Esophagus mucosa (tissue), 1 donor: ENCODE results near the gene ESR1. TPM values are rescaled to one million over a fixed set of nuclear protein-coding genes. Genes with fewer than 3 reads are reported as not detected.
"Not testable (repeated sequence)": the region's sequence is repeated elsewhere in the genome, so short reads cannot be mapped to it uniquely, and the experiment has no call there.

ENCODE experiments used
- ATAC-seq: fragments of 200-7000 bp; cut with Tn5 transposase; one replicate; pipeline ENCODE4 v1.9.1; 2020
- total RNA-seq: library from RNA; stranded (reverse); gene quantifications from one replicate; pipeline ENCODE4 v1.2.4, GENCODE V29; 2023
- donor health status: DM: yes; HTN: yes; CAD: no.

Gene ESR1
- total RNA-seq, 1 donor from 2014 or later = 0.80 TPM

DNA sequence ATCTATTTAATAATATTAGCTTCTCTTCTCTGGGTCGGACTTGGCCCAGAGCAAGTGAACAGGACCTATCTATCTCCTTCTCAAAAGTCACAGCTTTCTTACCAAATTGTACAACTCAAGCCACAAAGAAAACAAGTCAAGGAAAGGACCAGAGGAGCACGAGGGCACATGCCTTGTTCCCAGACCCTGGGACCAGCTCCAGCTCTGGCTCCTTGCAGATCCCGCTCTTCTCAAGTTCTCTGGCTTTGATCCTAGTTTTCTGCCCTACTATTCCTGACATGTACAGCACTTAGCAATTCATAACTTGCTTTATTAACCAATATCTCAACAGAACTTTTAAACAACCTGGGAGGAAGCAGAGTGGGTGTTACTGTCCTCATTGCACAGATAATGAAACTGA lies 185.9 kb downstream of the ESR1 start:
- ATAC-seq = no peak

GRCh38 chr6:151998784-151999183 lies 191.3 kb downstream of the ESR1 start:
- ATAC-seq = no peak

DNA sequence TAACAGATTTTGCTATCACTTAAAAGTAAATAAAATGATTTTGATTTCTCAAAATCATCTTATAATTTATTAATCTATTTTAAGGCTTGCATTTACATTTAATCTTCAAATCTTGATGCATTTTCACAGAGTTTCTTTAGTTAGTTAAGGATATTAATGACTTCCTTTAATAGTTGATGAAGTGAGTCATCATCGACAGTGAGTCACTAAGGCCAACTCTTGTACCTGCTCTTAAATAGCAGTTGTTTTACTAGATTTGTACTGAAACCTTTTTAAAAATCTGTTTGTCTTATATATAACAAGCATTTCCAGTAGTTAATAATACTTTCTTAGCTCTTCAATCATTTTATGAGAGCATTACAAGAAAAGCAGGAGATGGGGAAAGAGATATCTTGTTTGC lies 191.7 kb downstream of the ESR1 start:
- ATAC-seq = peak; percentile 67

GRCh38 chr6:152001408-152001807 lies 193.9 kb downstream of the ESR1 start:
- ATAC-seq = no peak

- no peak for ATAC-seq
Measured at GRCh38 chr6:152002306-152002705, 194.8 kb downstream of the ESR1 start.

GRCh38 chr6:152004036-152004566 lies 196.6 kb downstream of the ESR1 start:
- ATAC-seq = no peak

DNA sequence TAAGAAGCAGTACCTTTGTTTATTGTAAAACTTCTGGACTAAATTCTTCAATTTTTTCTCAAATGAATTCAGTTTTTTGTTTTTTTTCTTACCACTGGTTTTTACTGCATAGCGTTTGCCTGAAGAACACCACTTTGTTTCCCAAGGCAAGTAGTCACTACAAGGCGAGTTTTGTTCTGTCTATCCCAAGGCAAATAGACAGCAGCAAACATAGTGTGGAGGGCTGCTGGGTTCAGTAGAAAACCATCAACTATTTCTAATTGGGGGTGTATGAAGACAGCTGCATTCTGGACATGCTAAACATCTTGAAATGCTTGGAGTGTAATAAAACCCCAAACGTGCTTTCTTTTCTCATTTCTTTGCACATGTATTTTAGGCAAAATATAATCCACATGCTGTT lies 197.4 kb downstream of the ESR1 start:
- ATAC-seq = no peak

GRCh38 chr6:152008779-152009178 lies 201.3 kb downstream of the ESR1 start:
- no peak for ATAC-seq

GRCh38 chr6:152012227-152012626 lies 204.7 kb downstream of the ESR1 start:
- no peak for ATAC-seq

GRCh38 chr6:152018876-152019275 lies 211.4 kb downstream of the ESR1 start:
- no peak for ATAC-seq

DNA sequence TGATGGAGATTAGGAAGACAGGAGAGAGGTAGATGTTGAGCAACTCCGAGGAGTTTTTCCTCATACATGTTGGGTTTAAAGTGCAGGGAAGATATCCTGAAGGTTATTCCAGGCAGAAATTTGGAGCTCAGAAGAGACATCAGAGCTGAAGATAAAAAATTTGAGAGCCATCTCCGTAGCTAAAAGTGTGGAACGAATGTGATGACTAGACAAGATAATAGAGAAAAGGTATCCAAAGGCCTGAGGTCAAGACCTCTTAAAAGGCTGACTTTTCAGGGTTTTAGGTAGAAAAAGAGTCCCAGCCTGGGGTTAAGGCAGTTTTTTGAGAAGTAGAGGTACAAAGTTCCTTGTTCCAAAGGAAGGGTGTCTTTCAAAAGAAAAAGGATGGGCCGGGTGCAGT lies 214.8 kb downstream of the ESR1 start:
- ATAC-seq = no peak

- ATAC-seq = no peak
Measured at GRCh38 chr6:152023613-152024012, 216.1 kb downstream of the ESR1 start.

DNA sequence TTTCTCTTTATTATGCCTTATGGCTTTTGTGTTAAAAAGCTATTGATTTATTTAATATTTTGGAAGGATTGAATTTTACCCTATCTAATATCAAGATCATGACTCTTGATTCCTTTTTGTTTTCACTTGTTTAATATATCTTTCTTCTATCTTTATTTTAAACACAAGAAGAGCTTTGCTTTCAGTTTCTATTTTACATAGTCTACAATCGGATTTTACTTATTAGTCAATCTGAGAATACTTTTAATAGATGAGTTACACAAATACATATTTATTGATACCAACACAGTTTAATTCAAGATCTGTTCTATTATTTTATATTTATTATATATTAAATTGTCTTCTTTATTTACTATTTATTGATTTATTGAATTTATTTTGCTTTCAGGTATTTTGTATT lies 218.8 kb downstream of the ESR1 start:
- ATAC-seq = no peak

- not testable (repeated sequence) for ATAC-seq
Measured at GRCh38 chr6:152026744-152027143, 219.3 kb downstream of the ESR1 start.

DNA sequence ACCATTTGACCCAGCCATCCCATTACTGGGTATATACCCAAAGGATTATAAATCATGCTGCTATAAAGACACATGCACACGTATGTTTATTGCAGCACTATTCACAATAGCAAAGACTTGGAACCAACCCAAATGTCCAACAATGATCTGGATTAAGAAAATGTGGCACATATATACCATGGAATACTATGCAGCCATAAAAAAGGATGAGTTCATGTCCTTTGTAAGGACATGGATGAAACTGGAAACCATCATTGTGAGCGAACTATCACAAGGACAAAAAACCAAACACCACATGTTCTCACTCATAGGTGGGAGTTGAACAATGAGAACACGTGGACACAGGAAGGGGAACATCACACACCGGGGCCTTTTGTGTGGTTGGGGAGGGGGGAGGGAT lies 226.3 kb downstream of the ESR1 start:
- ATAC-seq = not testable (repeated sequence)

DNA sequence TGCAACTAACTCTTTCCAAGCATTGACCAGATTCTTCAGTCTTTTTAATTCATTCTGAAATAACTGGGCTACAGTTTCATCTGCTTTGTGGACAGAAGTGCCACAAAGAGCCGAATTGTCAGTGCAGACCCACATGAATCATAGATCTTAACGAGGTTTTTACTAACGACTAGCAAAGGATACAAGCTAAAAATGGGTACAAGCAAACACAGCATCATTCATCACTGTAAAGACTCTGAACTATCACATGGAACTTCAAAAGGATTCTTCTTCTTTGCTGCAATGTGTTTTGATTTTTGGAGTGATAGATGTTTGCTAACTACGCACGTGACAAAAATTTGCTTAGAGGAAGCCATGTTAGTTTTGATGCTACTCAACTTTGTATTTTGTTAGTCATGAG lies 227.1 kb downstream of the ESR1 start:
- ATAC-seq = no peak

DNA sequence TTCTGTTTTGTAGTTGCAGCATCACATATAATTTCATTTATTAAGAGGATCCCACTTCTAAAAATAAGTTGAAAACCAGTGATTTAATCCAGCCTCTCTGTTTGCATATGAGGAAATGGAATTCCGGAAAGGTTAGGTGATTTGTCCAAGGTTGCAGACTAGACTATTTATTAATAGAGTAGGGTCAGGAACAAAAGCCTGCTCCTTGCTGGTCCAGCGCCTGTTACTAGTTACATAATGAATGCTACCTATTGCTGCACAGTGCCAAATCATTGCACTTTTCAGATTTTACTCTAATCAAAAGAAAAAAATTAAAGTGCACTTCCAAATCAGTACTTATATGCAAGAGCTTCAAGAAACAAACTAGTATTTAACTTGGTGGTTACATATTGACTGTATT lies 238.6 kb downstream of the ESR1 start:
- no peak for ATAC-seq

DNA sequence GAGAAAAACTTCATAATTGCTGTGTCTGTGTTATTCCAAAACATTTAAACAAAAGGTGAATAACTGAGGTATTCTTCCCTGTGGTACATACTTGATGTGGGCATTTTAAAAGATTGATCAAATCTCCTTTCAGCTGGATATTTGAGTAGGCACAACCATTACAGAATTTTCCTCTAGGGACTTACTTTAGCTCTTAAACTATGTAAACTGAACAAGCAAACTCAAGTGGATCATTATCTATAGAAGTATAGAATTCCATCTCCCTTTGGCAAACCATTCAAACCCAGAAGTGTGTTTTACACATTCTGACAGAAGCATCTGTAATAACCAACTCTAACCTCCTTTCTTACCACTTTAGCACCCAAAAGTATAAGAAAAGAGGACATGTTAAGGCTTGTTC lies 241.4 kb downstream of the ESR1 start:
- no peak for ATAC-seq

DNA sequence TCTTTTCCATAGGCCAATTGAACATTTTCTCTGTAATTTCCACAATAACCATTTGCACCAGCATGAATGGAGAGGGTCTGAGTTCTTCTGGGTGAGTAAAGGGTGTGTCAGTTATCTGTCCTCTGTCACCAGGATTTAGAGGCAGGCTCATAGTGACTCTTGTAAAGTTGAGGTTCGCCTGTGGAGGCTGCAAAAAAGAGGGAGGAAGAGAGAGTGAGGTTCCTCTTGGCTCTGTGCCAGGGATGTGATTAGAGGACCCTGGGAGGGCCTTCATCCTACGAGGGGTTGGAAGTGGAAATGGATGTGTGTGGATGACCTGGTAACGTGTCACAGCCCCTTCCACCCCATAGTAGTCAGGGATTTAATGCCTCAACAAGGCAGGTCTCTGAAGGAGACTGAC lies 242.0 kb downstream of the ESR1 start:
- no peak for ATAC-seq

DNA sequence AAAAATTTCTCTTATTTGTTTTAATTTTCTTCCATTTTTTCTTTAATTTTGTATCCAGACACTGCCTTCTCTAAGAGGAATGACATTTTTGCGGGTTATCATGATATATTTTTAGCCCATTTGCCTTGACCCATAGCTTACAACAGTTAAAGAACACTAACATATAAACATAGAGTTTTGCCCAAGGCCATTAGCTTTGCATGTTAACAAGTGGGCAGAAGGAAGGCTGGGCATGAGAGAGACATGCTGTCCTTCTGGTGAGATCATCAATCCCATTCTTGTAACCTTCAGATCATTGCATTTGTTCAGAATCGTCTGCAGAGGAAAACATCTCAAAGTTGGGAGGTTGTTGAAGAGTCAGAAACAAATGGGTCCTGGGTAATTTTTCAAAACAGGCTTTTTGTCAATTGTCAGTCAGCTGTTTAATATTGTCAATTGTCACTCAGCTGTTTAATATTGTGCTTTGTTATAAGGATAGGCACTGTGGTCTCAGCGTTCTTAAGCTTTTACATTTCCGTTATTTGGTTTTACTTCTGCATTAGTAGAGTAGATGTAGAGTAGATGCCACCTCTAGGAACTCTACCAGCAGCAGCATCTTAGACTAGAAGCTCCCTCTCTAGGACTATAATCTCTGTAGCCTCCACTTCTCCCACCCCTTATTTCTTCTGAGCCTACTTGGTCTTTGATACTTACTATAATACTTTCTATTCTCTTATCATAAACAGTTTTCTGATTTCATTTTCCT lies 243.1 kb downstream of the ESR1 start:
- no peak for ATAC-seq

GRCh38 chr6:152052061-152052460 lies 244.6 kb downstream of the ESR1 start:
- ATAC-seq = no peak

GRCh38 chr6:152053332-152053731 lies 245.8 kb downstream of the ESR1 start:
- no peak for ATAC-seq

- ATAC-seq = no peak
Measured at GRCh38 chr6:152054441-152054840, 247.0 kb downstream of the ESR1 start.

GRCh38 chr6:152055517-152055916 lies 248.0 kb downstream of the ESR1 start:
- no peak for ATAC-seq
